HUES48 (cell line): ENCODE measurements around the gene LRRC63.

Experiments used
- H3K27ac ChIP-seq: one replicate; pipeline ENCODE4 v1.7.0; 2013; ENCODE audit warnings: low read depth, low read length, inconsistent platforms
- H3K27me3 ChIP-seq: 2 replicates; pipeline ENCODE4 v1.6.1; 2013; ENCODE audit warnings: mild to moderate bottlenecking, low read length; ENCODE audit not compliant: control insufficient read depth, insufficient read depth
- H3K36me3 ChIP-seq: 2 replicates; pipeline ENCODE4 v1.6.1; 2013; ENCODE audit warnings: low read length; ENCODE audit not compliant: control insufficient read depth, insufficient read depth
- H3K4me1 ChIP-seq: 2 replicates; pipeline ENCODE4 v1.6.1; 2013; ENCODE audit warnings: mild to moderate bottlenecking, low read length; ENCODE audit not compliant: control insufficient read depth, insufficient read depth
- H3K4me3 ChIP-seq: 2 replicates; pipeline ENCODE4 v1.5.1; 2013; ENCODE audit warnings: mild to moderate bottlenecking, low read depth, low read length
- H3K9ac ChIP-seq: 2 replicates; pipeline ENCODE4 v1.6.1; 2013; ENCODE audit warnings: mild to moderate bottlenecking, low read depth, low read length, moderate library complexity
- H3K9me3 ChIP-seq: 2 replicates; pipeline ENCODE4 v1.6.1; 2013; ENCODE audit warnings: low read length; ENCODE audit not compliant: control insufficient read depth, insufficient read depth

Gene LRRC63

DNA sequence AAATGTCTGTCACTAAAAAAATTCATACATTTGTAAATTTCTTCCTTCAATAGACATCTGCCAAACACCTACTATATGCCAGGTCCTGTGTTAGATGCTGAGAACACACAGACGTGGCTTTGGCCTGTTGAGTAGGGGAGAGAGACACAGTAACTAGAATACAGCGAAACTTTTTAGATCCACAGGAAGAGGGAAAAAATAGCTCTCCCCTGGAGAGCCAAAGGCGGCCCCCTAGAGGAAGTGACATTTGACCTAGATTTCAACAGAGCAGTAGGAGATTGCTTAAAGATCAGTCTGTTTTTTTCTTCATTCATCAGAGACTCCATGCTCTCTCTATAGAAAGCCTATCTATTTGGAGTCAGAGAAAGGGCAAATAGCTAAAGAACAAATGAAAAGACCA, 41.0 kb upstream of the LRRC63 start:
- Histone ChIP-seq H3K36me3 (no peaks in the 10 kb centered on the region), H3K9ac (no peak overlapping the region), H3K27me3 (peaks cover 14% of the 10 kb centered on the region), H3K4me3 (no peak overlapping the region; the same call in 1 of the 2 replicates), H3K9me3 (no peaks in the 10 kb centered on the region), H3K4me1 (peaks cover 18% of the 10 kb centered on the region), H3K27ac (no peak overlapping the region)

GRCh38 chr13:46171217-46171616, 40.5 kb upstream of the LRRC63 start:
- Histone ChIP-seq H3K9me3 (no peaks in the 10 kb centered on the region), H3K36me3 (no peaks in the 10 kb centered on the region), H3K4me3 (no peak overlapping the region; the same call in 1 of the 2 replicates), H3K27me3 (peaks cover 14% of the 10 kb centered on the region), H3K27ac (no peak overlapping the region), H3K4me1 (peaks cover 18% of the 10 kb centered on the region), H3K9ac (no peak overlapping the region)

- H3K27me3 ChIP-seq = peaks cover 14% of the 10 kb centered on the region
- H3K27ac ChIP-seq = no peak overlapping the region
- H3K9me3 ChIP-seq = no peaks in the 10 kb centered on the region
- no peak overlapping the region for H3K4me3 ChIP-seq
- peaks cover 18% of the 10 kb centered on the region for H3K4me1 ChIP-seq
- H3K36me3 ChIP-seq = no peaks in the 10 kb centered on the region
- H3K9ac ChIP-seq = no peak overlapping the region
Observed at GRCh38 chr13:46171739-46172138, 40.0 kb upstream of the LRRC63 start.

DNA sequence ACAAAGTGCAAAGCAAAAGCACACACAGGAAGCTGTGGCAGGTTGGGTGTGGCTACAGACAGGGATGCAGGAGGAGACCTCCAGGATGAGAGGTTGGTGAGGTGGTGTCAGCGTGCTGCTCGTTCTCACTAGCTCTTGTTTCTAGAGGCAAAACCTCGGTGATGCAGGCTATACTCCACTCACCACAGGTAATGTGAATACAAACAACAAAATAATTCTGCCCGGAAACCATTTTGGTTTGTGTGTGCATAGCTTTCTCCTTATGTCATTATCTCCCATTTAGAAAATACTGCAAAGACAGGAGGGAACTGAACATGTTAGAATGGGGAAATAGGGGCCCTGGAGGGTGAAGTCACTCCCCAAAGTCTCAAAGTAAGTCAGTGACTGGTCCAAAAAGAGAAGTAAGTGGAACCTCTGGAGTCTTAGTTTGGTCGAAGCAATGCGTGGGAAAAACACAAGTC, 39.2 kb upstream of the LRRC63 start:
- H3K27me3 ChIP-seq = peaks cover 14% of the 10 kb centered on the region
- no peak overlapping the region for H3K9ac ChIP-seq
- no peak overlapping the region for H3K4me3 ChIP-seq
- no peaks in the 10 kb centered on the region for H3K9me3 ChIP-seq
- H3K4me1 ChIP-seq = peaks cover 18% of the 10 kb centered on the region
- H3K36me3 ChIP-seq = no peaks in the 10 kb centered on the region
- no peak overlapping the region for H3K27ac ChIP-seq

- Histone ChIP-seq H3K9ac (no peak overlapping the region), H3K4me1 (peaks cover 18% of the 10 kb centered on the region), H3K36me3 (no peaks in the 10 kb centered on the region), H3K27me3 (peaks cover 9% of the 10 kb centered on the region), H3K4me3 (no peak overlapping the region), H3K27ac (no peak overlapping the region), H3K9me3 (no peaks in the 10 kb centered on the region)
Observed at GRCh38 chr13:46173656-46174055, 38.1 kb upstream of the LRRC63 start.

- Histone ChIP-seq H3K9me3 (no peaks in the 10 kb centered on the region), H3K4me3 (no peak overlapping the region), H3K27me3 (no peaks in the 10 kb centered on the region), H3K9ac (no peak overlapping the region), H3K36me3 (no peaks in the 10 kb centered on the region), H3K27ac (no peak overlapping the region), H3K4me1 (no peaks in the 10 kb centered on the region; the same call in 1 of the 2 replicates)
Observed at GRCh38 chr13:46176756-46177155, 35.0 kb upstream of the LRRC63 start.

- H3K4me3 ChIP-seq = no peak overlapping the region
- no peaks in the 10 kb centered on the region for H3K36me3 ChIP-seq
- no peak overlapping the region for H3K9ac ChIP-seq
- no peaks in the 10 kb centered on the region for H3K27me3 ChIP-seq
- no peaks in the 10 kb centered on the region for H3K9me3 ChIP-seq
- no peak overlapping the region for H3K27ac ChIP-seq
- H3K4me1 ChIP-seq = no peaks in the 10 kb centered on the region; the same call in 1 of the 2 replicates
Observed at GRCh38 chr13:46178143-46178542, 33.6 kb upstream of the LRRC63 start.

DNA sequence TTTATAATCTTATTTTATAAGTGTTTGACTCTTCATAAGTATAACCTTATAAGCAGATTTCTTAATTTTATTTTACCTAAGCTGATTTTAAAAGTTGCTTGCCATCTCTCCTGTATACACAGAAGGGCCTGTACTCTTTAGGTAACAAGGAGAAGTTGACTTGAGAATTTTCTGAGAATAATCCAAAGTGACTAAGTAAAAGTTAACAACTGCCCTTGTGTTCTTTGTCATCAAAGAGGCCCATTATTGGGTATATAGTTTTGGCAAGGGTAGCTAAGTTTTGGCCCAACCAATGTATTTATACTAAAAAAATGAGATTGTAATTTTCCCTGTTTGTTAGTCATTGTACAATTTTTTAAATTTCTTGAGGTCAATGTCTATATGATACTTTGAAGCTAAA, 32.9 kb upstream of the LRRC63 start:
- Histone ChIP-seq H3K4me1 (no peaks in the 10 kb centered on the region; the same call in 1 of the 2 replicates), H3K27ac (no peak overlapping the region), H3K9ac (no peak overlapping the region), H3K9me3 (no peaks in the 10 kb centered on the region), H3K36me3 (no peaks in the 10 kb centered on the region), H3K27me3 (no peaks in the 10 kb centered on the region), H3K4me3 (no peak overlapping the region)

DNA sequence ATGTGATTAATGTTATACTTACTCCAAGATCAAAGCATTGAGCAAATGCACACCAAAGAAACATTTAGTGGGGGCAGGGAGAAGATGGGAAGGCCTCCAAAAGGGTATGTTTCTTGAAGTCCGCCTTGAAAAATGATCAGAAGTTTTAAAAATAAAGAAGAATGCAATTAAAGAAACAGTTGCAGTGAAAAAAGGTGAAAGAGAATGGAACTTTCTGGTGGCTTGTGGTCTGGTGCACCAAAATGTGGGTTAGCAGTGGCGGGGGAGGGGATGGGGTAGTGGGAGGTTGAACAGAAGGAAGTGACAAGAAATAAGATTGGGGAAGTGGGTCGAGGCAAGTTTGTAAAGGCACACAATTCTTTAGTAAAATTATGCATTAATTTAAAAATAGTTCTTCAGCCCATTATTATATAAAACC, 32.2 kb upstream of the LRRC63 start:
- no peaks in the 10 kb centered on the region for H3K9me3 ChIP-seq
- H3K27me3 ChIP-seq = no peaks in the 10 kb centered on the region
- H3K4me3 ChIP-seq = no peak overlapping the region
- no peaks in the 10 kb centered on the region for H3K36me3 ChIP-seq
- H3K27ac ChIP-seq = no peak overlapping the region
- no peak overlapping the region for H3K9ac ChIP-seq
- H3K4me1 ChIP-seq = no peaks in the 10 kb centered on the region; the same call in 1 of the 2 replicates

DNA sequence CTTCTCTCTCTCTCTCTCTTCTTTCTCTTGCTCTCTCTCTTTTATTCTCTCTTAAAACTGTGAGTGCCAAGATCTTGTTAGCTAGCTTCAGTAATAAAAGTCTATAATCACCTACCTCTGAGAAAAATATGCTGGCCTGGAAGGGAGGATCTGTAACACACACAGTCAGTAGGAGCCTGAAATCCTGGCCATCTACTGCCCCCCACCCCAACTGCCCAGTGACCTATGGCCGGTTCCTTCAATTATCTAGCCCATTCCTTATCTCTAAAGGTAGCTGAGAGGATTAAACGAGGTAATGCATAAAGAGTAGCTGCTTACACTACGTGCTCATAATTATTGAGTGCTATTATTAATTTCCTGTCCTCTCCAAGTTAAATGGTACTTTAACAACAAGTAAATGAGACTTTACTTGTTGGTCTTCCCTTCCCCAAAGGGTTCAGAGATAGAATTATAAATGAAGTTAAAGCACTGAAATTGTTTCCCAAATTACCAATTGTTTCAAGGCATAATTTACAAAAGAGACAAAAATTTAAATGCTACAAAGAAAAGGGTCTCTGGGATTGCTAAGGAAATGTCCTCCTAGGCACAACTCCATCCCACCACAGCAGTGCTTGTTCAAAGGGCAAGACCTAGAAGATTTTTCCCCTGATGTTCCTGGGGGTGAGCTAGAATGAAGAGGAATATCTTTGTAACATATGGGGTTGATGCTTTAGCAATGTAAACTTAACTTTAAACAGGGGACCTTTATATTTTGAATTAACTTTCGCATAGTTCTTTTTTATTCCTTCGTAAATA, 31.6 kb upstream of the LRRC63 start:
- no peak overlapping the region for H3K27ac ChIP-seq
- H3K4me3 ChIP-seq = no peak overlapping the region
- H3K4me1 ChIP-seq = no peaks in the 10 kb centered on the region; the same call in 1 of the 2 replicates
- H3K27me3 ChIP-seq = no peaks in the 10 kb centered on the region
- no peaks in the 10 kb centered on the region for H3K36me3 ChIP-seq
- H3K9ac ChIP-seq = no peak overlapping the region
- no peaks in the 10 kb centered on the region for H3K9me3 ChIP-seq

DNA sequence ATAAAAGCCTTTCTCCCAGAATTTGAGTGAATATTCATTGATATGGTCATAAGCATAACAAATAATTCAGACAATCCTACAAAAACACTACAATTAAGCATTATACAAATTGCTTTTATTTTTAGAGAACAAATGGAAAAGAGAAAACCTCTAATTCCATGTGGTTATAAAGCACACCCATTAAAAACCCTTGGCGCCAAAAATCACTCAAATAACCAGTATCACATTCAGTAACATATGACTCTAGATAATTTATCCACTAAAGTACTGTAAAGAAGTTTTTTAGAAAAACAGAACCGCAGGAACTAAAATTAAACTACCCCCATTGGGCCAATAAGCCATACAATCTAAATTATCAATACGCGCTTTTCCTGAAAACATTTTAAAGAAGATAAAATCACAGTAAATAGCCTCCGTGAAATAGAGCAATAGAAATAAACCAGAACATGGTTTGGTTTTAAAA, 30.3 kb upstream of the LRRC63 start:
- Histone ChIP-seq H3K4me1 (no peaks in the 10 kb centered on the region; the same call in 1 of the 2 replicates), H3K27ac (no peak overlapping the region), H3K9me3 (no peaks in the 10 kb centered on the region), H3K9ac (no peak overlapping the region), H3K4me3 (no peak overlapping the region), H3K36me3 (no peaks in the 10 kb centered on the region), H3K27me3 (no peaks in the 10 kb centered on the region)
